Lung (tissue), 12 donors: Measurements from ENCODE around the gene GNPTG. TPM values are rescaled to one million over a fixed set of nuclear protein-coding genes. Genes with fewer than 3 reads are reported as not detected.

Experiments
- ATAC-seq: fragments of 200-7000 bp; cut with Tn5 transposase; one replicate; pipeline ENCODE4 v1.9.1; 2020; ENCODE audit warnings: moderate number of reproducible peaks; ENCODE audit not compliant: insufficient read depth, low FRiP score
- DNase-seq, 3 donors: peaks; one replicate each; pipeline ENCODE4 v3.0.0-alpha.2; 2013 to 2017
- H3K27ac ChIP-seq, 2 donors: one replicate each; pipeline ENCODE4 v1.5.1; 2013; ENCODE audit warnings: mild to moderate bottlenecking in 2 of 2, moderate library complexity in 2 of 2, control low read depth in 1 of 2, inconsistent platforms in 1 of 2, low read depth in 1 of 2, low read length in 1 of 2
- H3K27me3 ChIP-seq, 3 donors: one replicate each; pipeline ENCODE4 v1.5.1; 2013; ENCODE audit warnings: low read length in 2 of 3; ENCODE audit not compliant: control insufficient read depth in 3 of 3, insufficient read depth in 3 of 3
- H3K36me3 ChIP-seq, 4 donors: one replicate each; pipeline ENCODE4 v1.5.1; 2013; ENCODE audit warnings: low read length in 4 of 4, mild to moderate bottlenecking in 1 of 4, moderate library complexity in 1 of 4; ENCODE audit not compliant: control insufficient read depth in 4 of 4, insufficient read depth in 4 of 4
- H3K4me1 ChIP-seq, 5 donors: one replicate each; pipeline ENCODE4 v1.5.1; 2013; ENCODE audit warnings: low read length in 5 of 5, mild to moderate bottlenecking in 2 of 5, moderate library complexity in 1 of 5; ENCODE audit not compliant: control insufficient read depth in 5 of 5, insufficient read depth in 5 of 5
- H3K4me3 ChIP-seq: one replicate; pipeline ENCODE4 v1.5.1; 2013; ENCODE audit warnings: mild to moderate bottlenecking, control low read depth, moderate library complexity
- H3K9ac ChIP-seq, 2 donors: one replicate each; pipeline ENCODE4 v1.5.1; 2013; ENCODE audit warnings: low read length in 2 of 2, control low read depth in 1 of 2; ENCODE audit not compliant: insufficient read depth in 1 of 2
- H3K9me3 ChIP-seq, 4 donors: one replicate each; pipeline ENCODE4 v1.5.1; 2013; ENCODE audit warnings: low read length in 3 of 4, mild to moderate bottlenecking in 1 of 4, moderate library complexity in 1 of 4; ENCODE audit not compliant: control insufficient read depth in 4 of 4, insufficient read depth in 3 of 4
- WGBS, 2 donors: extraction: QIAGEN DNeasy Blood & Tissue Kit; methylation state at CpG; one replicate each; pipeline ENCODE4 v1.1.7; 2013; 5-methylcytosine and 5-hydroxymethylcytosine counted together
- polyA plus RNA-seq, 2 donors: library from polyadenylated mRNA; stranded (reverse); fragments of 200-250 nt; gene quantifications; one replicate each; pipeline ENCODE4 v1.2.1, GENCODE V29; 2013
- total RNA-seq, 2 donors: library from RNA; depleted of rRNA in 1 of 2; stranded (reverse); fragments of >200 nt in 1 of 2; gene quantifications; one replicate each; pipeline ENCODE4 v1.2.1, GENCODE V29; 2014 to 2021
- TF ChIP-seq, protein P1 (sequence below): IDR thresholded peaks from 2 replicates; pipeline ENCODE4 v1.5.1; 2012; ENCODE audit warnings: mild to moderate bottlenecking; ENCODE audit errors: control extremely low read depth, extremely low read depth
- donor health status: control.
- donor health status: control.
- donor health status: Bipolar disorder and iron deficiency.
- donor health status: healthy.
- donor health status: DM: yes; HTN: yes; CAD: no.

The GNPTG gene
- total and polyA plus RNA-seq, 4 donors: 34.8 to 92.7 (median 77.8) TPM

DNA sequence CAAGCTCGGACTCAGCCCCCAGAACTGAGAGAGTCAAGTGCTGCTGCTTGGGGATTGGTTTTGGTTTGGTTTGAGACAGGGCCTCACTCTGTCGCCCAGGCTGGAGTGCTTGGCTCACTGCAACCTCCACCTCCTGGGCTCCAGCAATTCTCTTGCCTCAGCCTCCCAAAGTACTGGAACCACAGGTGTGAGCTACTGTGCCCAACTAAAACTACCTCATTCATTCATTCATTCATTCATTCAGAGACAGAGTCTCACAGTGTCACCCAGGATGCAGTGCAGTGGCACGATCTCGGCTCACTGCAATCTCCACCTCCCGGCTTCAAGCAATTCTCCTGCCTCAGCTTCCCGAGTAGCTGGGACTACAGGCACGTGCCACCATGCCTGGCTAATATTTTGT, 38.0 kb downstream of the GNPTG start:
- Histone ChIP-seq H3K9ac (no peak overlapping the region), H3K27me3 (no peaks in the 10 kb centered on the region), H3K9me3 (peaks cover 0 to under 1% (median 0%) of the 10 kb centered on the region in 4 donors), H3K36me3 (peaks cover 0 to 53% (median 17%) of the 10 kb centered on the region in 4 donors), H3K4me1 (no peaks in the 10 kb centered on the region), H3K27ac (no peak overlapping the region), H3K4me3 (no peak overlapping the region)
- ATAC-seq: no peak
- DNase-seq: no peak
- TF ChIP-seq, protein P1, sequence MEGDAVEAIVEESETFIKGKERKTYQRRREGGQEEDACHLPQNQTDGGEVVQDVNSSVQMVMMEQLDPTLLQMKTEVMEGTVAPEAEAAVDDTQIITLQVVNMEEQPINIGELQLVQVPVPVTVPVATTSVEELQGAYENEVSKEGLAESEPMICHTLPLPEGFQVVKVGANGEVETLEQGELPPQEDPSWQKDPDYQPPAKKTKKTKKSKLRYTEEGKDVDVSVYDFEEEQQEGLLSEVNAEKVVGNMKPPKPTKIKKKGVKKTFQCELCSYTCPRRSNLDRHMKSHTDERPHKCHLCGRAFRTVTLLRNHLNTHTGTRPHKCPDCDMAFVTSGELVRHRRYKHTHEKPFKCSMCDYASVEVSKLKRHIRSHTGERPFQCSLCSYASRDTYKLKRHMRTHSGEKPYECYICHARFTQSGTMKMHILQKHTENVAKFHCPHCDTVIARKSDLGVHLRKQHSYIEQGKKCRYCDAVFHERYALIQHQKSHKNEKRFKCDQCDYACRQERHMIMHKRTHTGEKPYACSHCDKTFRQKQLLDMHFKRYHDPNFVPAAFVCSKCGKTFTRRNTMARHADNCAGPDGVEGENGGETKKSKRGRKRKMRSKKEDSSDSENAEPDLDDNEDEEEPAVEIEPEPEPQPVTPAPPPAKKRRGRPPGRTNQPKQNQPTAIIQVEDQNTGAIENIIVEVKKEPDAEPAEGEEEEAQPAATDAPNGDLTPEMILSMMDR: no peak
- WGBS, 2 donors: 93 to 98% methylated on average over 7 of the region's 7 CpGs

DNA sequence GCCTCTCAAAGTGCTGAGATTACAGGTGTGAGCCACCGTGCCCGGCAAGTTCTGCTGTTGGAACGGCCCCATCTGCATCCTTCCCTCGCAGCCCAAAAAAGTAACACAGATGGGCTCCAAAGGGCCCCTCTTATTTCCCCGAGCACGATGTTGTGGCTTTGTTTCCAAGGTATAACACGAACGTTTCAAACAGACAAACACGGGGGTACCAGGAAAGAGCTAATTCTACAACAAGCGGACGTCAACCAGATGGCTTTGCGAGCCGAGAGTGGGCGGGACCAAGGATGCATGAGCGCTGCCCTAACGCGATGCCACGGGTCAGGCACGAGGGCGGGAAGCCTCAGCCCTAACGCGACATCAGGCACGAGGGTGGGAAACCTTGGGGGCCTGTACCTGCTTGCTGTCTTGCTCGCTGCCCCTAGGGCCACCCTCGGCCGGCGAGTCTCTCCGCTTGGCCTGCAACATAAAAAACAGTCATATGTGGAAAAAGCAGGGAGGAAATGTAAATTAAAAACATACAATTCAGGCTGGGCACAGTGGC, 38.6 kb downstream of the GNPTG start:
- 74 to 85% methylated on average over 27 to 28 of the region's 28 CpGs for WGBS, 2 donors
- H3K9ac ChIP-seq: no peak overlapping the region
- no peaks in the 10 kb centered on the region for H3K27me3 ChIP-seq

GRCh38 chr16:1392826-1393225, 41.1 kb downstream of the GNPTG start:
- DNase-seq: no peak
- H3K36me3 ChIP-seq: peaks cover 0 to 42% (median 19%) of the 10 kb centered on the region in 4 donors

More for the DNA sequence above, 38.6 kb downstream of the GNPTG start:
- DNase-seq (no peak), ATAC-seq (no peak)
- H3K27ac ChIP-seq: no peak overlapping the region
- peaks cover 0 to 47% (median 16%) of the 10 kb centered on the region in 4 donors for H3K36me3 ChIP-seq
- no peak overlapping the region for H3K4me3 ChIP-seq
- H3K4me1 ChIP-seq: no peaks in the 10 kb centered on the region
- TF ChIP-seq, protein P1: no peak
- no peaks in the 10 kb centered on the region for H3K9me3 ChIP-seq

More at GRCh38 chr16:1392826-1393225, 41.1 kb downstream of the GNPTG start:
- Histone ChIP-seq H3K4me3 (no peak overlapping the region), H3K9me3 (no peaks in the 10 kb centered on the region), H3K9ac (no peak overlapping the region), H3K4me1 (no peaks in the 10 kb centered on the region), H3K27ac (no peak overlapping the region), H3K27me3 (no peaks in the 10 kb centered on the region)
- no peak for ATAC-seq
- TF ChIP-seq, protein P1: no peak
- WGBS, 2 donors: 95 to 96% methylated on average over 17 of the region's 17 CpGs
